ENCODE results near the gene HABP4.

DNA sequence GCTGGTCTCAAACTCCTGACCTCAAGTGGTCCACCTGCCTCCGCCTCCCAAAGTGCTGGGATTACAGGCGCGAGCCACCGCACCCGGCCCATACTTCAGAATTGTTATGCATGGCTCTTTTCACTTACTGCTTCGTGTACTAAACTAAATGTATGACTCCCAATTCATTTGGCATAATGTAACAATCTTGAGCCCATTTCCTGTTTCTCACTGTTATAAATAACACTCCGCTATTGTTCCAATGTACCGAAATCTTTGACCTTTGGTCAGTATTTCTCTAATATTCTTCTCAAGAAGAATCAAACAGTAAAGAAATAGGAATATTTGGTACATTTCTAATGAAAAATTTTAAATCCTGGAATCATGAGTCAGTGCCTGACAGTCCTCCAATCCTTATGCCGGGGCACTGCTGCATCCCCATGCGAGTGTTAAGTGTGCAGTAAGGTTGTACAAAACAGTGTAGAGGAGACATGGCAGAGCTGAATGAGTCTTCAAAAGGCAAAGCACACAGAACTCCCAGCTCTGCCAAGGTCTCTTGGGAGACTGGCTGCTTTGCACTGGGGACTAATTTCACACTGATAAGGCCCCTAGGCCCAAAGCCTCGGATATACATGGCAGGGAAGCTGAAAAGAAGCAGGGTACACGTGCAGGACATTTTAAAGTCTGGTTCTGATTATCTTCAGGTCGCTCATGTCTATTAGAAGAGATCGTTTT, 58.4 kb downstream of the HABP4 start:
- TF ChIP-seq, protein P1, sequence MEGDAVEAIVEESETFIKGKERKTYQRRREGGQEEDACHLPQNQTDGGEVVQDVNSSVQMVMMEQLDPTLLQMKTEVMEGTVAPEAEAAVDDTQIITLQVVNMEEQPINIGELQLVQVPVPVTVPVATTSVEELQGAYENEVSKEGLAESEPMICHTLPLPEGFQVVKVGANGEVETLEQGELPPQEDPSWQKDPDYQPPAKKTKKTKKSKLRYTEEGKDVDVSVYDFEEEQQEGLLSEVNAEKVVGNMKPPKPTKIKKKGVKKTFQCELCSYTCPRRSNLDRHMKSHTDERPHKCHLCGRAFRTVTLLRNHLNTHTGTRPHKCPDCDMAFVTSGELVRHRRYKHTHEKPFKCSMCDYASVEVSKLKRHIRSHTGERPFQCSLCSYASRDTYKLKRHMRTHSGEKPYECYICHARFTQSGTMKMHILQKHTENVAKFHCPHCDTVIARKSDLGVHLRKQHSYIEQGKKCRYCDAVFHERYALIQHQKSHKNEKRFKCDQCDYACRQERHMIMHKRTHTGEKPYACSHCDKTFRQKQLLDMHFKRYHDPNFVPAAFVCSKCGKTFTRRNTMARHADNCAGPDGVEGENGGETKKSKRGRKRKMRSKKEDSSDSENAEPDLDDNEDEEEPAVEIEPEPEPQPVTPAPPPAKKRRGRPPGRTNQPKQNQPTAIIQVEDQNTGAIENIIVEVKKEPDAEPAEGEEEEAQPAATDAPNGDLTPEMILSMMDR (IDR thresholded peaks at IDR 0.05; ENCODE audit: insufficient read depth, low read length), result no peak
- TF ChIP-seq, protein P2, sequence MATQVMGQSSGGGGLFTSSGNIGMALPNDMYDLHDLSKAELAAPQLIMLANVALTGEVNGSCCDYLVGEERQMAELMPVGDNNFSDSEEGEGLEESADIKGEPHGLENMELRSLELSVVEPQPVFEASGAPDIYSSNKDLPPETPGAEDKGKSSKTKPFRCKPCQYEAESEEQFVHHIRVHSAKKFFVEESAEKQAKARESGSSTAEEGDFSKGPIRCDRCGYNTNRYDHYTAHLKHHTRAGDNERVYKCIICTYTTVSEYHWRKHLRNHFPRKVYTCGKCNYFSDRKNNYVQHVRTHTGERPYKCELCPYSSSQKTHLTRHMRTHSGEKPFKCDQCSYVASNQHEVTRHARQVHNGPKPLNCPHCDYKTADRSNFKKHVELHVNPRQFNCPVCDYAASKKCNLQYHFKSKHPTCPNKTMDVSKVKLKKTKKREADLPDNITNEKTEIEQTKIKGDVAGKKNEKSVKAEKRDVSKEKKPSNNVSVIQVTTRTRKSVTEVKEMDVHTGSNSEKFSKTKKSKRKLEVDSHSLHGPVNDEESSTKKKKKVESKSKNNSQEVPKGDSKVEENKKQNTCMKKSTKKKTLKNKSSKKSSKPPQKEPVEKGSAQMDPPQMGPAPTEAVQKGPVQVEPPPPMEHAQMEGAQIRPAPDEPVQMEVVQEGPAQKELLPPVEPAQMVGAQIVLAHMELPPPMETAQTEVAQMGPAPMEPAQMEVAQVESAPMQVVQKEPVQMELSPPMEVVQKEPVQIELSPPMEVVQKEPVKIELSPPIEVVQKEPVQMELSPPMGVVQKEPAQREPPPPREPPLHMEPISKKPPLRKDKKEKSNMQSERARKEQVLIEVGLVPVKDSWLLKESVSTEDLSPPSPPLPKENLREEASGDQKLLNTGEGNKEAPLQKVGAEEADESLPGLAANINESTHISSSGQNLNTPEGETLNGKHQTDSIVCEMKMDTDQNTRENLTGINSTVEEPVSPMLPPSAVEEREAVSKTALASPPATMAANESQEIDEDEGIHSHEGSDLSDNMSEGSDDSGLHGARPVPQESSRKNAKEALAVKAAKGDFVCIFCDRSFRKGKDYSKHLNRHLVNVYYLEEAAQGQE (IDR thresholded peaks at IDR 0.05; ENCODE audit: insufficient replicate concordance, low read depth), result no peak
- TF ChIP-seq SPI1 (IDR thresholded peaks at IDR 0.05; ENCODE audit: borderline replicate concordance, low read depth), result no peak
